RWPE2 (cell line): ENCODE measurements around the gene SLC2A9.

ENCODE experiments used
- ATAC-seq: fragments of 200-7000 bp; cut with Tn5 transposase; 3 replicates; pipeline ENCODE4 v1.9.1; 2021; ENCODE audit warnings: low read depth
- DNase-seq: peaks from one replicate; pipeline ENCODE4 v3.0.0-alpha.2; 2020; ENCODE audit warnings: low spot score
- H3K27ac ChIP-seq: fragments of 450-650 bp; 2 replicates; pipeline ENCODE4 v1.5.1; 2017; ENCODE audit warnings: mild to moderate bottlenecking; ENCODE audit not compliant: poor library complexity, severe bottlenecking
- H3K27me3 ChIP-seq: fragments of 250-450 bp; sonication (Bioruptor Pico); 2 replicates; pipeline ENCODE4 v1.5.1; 2021; ENCODE audit warnings: mild to moderate bottlenecking, moderate library complexity; ENCODE audit not compliant: insufficient read depth, poor library complexity, severe bottlenecking
- H3K36me3 ChIP-seq: fragments of 250-450 bp; sonication (Bioruptor Pico); 2 replicates; pipeline ENCODE4 v1.5.1; 2020; ENCODE audit warnings: low read depth, mild to moderate bottlenecking, moderate library complexity
- H3K4me1 ChIP-seq: fragments of 250-450 bp; sonication (Bioruptor Pico); 2 replicates; pipeline ENCODE4 v1.5.1; 2021; ENCODE audit warnings: mild to moderate bottlenecking, moderate library complexity; ENCODE audit not compliant: insufficient read depth, poor library complexity, severe bottlenecking
- H3K4me3 ChIP-seq: fragments of 250-450 bp; sonication (Bioruptor Pico); 2 replicates; pipeline ENCODE4 v1.5.1; 2021; ENCODE audit warnings: mild to moderate bottlenecking, moderate library complexity; ENCODE audit not compliant: severe bottlenecking
- H3K9me3 ChIP-seq: fragments of 250-450 bp; sonication (Bioruptor Pico); 2 replicates; pipeline ENCODE4 v1.5.1; 2021; ENCODE audit warnings: mild to moderate bottlenecking, moderate library complexity; ENCODE audit not compliant: severe bottlenecking
- CTCF ChIP-seq: fragments of 450-650 bp; IDR thresholded peaks from one replicate; pipeline ENCODE4 v1.5.1; 2017; ENCODE audit warnings: mild to moderate bottlenecking, moderate library complexity; ENCODE audit not compliant: poor library complexity, severe bottlenecking

The SLC2A9 gene

GRCh38 chr4:10046471-10046870 lies 25.2 kb upstream of the SLC2A9 start:
- ATAC-seq (no peak), DNase-seq (no peak)
- H3K4me3 ChIP-seq, result no peak overlapping the region
- no peaks in the 10 kb centered on the region for H3K36me3 ChIP-seq
- no peak for TF ChIP-seq CTCF
- no peaks in the 10 kb centered on the region for H3K9me3 ChIP-seq
- H3K27ac ChIP-seq, result peak overlapping the region; percentile 72
- no peaks in the 10 kb centered on the region for H3K27me3 ChIP-seq
- H3K4me1 ChIP-seq, result peaks cover 21% of the 10 kb centered on the region

DNA sequence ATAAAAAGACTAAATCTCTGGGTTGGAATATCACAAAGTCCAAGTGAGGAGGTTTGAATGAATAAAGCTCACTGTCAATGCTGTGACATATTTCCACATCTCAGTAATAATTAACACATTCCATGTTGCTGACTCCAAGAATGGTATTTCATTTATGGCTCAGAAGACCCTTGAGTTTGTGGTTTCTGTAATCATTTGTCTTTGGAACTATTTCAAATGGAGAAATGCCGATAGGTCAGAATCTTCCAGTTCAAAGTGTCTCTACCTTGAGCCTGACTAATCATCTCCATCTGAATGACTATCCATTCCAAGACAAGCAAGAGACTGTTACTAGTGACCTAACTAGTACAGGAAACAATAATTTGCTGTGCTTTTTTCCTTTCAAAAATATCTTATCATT lies 24.2 kb upstream of the SLC2A9 start:
- no peak for TF ChIP-seq CTCF
- Histone ChIP-seq H3K27ac (peak overlapping the region; percentile 72), H3K4me3 (no peak overlapping the region), H3K4me1 (peaks cover 21% of the 10 kb centered on the region), H3K36me3 (no peaks in the 10 kb centered on the region), H3K27me3 (no peaks in the 10 kb centered on the region), H3K9me3 (no peaks in the 10 kb centered on the region)
- ATAC-seq, result peak; percentile 86
- no peak for DNase-seq

DNA sequence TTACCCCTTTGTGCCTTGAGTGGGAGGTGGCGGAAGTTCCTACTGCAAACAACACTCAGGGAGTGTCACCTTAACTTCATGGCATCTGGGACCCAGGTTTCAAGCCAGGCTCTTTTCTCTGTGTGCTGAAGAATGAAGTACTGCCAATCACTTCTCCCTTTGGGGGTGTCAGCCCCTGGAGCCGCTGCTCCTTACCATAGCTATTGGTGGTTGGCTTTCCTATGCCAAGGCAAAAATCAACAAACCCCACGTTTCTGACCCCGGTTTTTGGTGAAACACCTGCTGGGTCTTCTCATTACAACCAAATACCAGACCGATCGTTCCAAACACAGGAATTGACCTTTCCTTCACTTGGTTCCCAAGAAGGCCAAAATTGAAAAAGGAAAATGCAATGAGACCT lies 19.7 kb upstream of the SLC2A9 start:
- Histone ChIP-seq H3K36me3 (no peaks in the 10 kb centered on the region), H3K4me3 (no peak overlapping the region), H3K27me3 (no peaks in the 10 kb centered on the region), H3K4me1 (peaks cover 7% of the 10 kb centered on the region), H3K9me3 (no peaks in the 10 kb centered on the region), H3K27ac (no peak overlapping the region)
- TF ChIP-seq CTCF, result no peak
- DNase-seq, result no peak
- ATAC-seq, result no peak

- no peaks in the 10 kb centered on the region for H3K36me3 ChIP-seq
- H3K4me3 ChIP-seq, result no peak overlapping the region
- ATAC-seq (no peak; the same call in 2 of the 3 replicates), DNase-seq (no peak)
- peaks cover 2% of the 10 kb centered on the region for H3K4me1 ChIP-seq
- H3K9me3 ChIP-seq, result no peaks in the 10 kb centered on the region
- no peaks in the 10 kb centered on the region for H3K27me3 ChIP-seq
- no peak for TF ChIP-seq CTCF
- H3K27ac ChIP-seq, result no peak overlapping the region
These were observed 19.0 kb upstream of the SLC2A9 start for GRCh38 chr4:10040049-10040892.

DNA sequence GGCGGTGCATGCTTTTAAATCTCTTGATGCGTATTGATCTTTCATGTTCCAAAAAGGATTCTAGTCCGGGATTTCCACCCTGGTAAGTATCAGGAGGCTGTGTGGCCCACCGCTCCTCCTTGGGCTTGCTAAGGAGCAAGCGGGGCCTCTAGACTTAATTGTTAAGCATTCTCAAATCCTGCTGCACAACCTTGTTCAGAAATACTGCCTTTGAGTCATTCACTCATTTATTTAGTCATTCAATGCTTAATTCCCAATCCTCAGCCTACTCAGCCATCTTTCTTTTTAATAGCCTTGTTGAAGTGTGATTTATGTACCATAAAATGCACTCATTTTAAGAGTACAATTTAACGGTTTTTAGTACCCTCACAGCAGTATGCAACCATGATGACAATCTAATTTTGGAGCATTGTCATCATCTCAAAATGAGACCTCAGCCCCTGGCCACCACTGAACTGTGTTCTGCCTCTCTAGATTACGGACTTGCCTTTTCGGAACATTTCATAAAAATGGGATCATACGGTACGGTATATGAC lies 15.6 kb upstream of the SLC2A9 start:
- no peaks in the 10 kb centered on the region for H3K36me3 ChIP-seq
- H3K27ac ChIP-seq, result no peak overlapping the region
- no peak overlapping the region for H3K4me3 ChIP-seq
- TF ChIP-seq CTCF, result no peak
- DNase-seq (no peak), ATAC-seq (no peak)
- H3K4me1 ChIP-seq, result peaks cover 16% of the 10 kb centered on the region
- no peaks in the 10 kb centered on the region for H3K9me3 ChIP-seq
- no peaks in the 10 kb centered on the region for H3K27me3 ChIP-seq
